ENCODE results near the gene MAJIN.

Gene MAJIN

DNA sequence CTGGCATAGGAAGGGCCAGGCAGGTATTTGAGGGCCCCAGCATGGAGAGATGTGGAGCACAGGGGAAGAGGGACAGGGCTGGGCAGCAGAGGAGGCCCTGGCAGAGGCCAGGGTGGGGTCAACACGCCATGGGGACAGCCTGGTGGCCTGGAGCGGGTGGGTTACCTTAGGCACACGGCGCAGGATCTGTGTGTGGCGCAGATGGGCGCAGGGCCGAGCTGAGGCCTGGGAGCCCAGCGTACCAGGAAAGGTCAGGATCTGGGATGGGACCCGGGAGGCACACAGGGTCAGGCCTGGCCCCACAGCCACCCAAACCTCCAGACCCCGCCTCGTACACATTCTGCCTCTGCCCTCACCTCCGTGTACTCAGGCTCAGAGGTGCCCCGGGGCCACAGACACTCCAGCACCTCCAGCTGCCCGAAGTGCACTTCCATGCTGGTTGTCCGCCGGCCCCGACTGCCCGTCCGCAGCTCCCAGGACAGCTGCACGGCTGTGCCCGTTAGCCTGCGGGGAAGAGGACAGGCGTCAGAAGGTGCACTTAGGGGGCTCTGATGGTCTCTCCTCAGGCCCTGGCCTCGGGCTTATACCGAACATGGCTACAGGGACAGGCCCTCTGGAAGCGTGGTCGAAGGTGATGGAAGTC lies 61.3 kb downstream of the MAJIN start:
- DNase-seq, result no peak

DNA sequence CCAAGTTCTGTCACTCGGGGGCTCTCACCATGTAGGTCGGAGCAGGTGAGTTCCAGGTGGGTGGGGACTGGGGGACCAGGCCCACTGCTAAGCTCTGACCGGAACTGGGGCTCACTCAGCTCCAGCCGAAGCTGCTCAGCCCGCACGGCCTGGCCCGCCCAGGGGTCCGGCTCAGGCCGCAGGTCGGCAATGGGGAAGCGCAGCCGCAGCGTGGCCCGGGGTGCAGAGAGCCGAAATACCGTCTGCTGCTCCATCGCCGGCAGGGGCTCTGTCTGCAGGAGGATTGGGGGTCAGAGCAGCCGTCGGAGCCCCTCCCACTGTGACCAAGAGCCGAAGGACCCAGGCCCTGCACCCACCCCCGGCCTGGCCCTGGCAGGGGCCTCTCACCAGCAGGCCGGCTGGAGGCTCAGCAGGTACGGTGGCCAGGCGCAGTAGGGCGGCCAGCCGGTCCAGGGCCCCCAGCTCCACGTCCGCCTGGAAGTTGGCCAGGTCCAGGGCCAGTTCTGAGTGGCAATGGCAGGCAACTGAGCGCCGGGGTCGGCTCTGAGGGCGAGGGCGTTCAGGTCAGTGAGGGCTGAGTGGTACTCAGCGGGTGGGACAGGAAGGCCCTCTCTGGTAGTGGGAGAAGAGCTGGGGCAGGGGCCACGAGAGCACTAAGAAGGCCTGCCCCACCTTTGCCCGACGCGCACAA lies 62.1 kb downstream of the MAJIN start:
- no peak for DNase-seq

DNA sequence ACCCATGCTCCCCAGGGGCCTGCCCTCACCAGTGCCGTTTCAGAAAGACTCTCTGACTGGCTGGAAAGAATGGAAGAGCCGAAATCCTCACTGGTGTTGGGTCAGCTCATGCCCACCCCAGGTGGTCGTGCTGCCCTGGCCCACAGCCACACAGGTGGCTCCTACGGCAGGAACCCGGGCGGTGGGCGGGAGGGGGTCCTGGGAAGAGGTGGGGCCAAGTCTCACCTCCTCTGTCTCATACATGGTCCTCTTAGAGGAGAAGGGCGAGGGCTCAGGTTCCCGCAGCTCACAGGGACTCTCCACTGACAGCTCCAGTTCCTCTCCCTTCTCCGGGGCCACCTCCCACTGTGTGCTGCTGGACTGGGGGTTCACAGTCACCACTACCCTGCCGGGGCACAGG lies 63.1 kb downstream of the MAJIN start:
- no peak for DNase-seq

DNA sequence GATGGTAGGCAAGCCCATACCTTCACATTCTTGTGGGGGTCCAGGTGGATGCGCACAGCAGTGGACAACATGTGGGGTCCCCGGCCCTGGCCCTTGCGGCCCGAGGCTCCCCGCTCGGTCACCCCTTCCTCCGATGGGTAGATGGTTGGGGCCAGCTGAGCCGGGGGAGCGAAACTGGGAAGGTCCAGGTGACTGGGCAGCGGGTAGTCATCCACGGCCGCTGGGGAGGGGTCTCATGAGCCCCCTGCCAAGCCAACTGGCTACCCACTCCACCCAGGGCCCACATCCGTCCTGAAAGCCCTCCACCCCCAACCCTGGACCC lies 65.6 kb downstream of the MAJIN start:
- no peak for DNase-seq

DNA sequence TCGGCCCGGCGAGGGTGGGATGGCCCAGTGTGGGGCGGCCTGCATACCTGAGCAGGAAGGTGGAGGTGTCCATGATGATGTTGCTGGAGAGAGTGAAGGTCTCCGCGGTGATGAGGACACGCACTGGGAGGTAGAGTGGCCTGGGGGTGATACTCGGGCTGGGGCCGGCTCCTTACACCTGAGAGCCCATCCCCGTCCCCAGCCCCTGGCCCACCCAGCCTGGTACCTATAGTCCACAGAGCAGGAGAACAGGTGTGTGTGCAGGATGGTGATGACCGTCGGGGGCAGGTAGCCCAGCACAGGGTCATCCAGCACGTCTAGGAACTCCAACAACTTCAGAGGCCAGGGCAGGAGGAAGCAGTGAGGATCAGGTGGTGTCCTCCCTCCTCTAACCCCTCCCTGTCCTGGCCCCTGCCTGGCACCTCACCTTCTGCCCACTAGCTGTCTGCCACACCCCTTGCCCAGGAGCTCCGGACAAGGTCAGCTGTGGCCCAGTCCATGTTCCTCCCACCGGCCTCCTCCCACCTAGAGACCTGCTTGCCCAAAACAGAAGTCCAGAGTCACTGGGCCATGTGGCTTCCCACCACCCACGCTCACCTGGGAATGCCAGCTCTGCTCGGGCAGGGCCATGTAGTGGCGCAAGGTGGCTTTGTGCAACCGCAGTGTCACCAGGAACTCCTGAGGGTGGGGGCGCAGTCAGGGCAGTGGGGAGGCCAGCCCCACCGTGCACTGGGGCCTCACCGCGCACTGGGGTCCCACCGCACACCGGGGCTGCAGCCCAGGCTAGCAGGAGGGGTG lies 66.2 kb downstream of the MAJIN start:
- DNase-seq, result no peak

DNA sequence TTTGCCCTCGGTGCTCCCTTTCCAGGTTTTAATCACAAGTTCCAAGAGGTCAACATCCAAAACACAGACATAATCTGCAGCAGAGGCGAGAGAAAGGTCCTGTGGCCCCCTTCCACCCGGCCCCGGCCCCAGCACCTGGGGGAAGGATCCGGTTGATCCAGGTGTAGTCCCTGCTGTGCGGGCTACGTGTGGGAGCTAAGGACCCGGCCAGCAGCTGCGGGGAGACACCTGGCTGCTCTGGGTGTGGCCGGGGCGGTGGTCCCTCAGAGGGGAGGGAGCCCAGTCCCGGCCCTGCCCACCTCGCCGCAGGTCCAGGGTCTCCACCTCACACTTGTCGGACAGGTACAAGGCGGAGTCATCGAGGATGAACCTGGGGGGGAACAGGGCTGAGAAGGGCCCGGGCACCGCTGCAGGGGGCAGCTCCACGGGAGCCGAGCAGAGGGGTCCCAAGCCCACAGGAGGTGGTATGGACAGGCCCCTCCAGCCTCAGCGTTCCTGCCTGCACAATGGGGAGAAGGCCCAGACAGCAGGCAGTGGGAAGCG lies 68.5 kb downstream of the MAJIN start:
- DNase-seq, result no peak

DNA sequence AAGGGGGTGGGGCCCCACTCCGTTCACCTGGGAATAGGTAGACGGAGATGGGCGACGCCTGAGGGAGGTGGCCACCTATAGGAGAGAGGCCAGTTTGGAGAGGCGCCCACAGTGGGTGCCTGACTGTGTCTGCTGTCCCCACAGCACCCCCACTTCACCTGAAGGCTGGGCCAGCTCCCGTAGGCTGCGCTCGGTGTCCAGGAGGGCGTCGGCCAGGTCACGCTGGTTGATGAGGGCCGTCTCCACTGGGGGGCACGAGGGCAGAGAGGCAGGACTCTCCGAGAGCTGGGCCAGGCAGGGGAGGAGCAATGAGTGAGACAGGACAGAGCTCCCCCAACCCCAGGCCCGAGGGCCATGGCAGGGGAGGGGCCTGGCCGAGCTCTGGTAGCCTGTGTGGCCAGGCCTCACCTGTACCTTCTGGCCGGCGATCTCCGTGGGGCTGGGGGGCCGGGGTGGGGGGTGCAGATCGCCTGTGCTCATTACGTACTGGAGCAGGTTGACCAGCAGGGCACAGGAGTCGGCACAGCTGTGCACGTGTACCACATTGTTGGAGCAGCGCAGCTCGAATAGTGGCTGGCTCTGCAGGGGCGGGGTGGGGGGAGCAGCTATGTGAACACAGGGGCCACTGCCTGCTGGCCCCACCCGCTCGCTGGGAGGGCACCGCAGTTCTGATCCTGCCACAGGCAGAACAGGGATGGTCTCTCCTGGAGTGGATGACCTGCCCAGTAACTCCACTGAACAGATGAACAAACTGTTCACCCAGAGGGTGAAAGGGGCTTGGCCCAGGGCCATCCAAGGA lies 69.6 kb downstream of the MAJIN start:
- DNase-seq, result no peak

DNA sequence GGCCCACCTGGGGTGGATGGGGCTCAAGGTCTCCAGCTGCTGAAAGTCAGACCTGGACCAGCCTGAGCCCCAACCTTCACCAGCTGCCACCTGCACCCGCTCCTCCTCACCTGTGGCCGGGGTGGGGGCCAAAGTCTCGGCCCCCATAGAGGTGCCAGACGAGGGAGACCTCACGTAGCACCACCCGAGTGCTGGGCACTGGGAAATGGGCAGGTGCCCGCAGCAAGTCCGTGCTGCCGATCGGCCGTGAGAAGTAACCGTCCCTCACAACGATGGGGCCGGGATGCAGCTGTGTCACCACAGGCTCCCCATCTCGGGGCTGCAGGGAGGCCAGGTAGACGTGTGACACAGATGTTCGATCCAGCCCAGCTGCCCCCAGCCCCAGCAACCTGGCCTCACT lies 71.1 kb downstream of the MAJIN start:
- DNase-seq, result no peak

DNA sequence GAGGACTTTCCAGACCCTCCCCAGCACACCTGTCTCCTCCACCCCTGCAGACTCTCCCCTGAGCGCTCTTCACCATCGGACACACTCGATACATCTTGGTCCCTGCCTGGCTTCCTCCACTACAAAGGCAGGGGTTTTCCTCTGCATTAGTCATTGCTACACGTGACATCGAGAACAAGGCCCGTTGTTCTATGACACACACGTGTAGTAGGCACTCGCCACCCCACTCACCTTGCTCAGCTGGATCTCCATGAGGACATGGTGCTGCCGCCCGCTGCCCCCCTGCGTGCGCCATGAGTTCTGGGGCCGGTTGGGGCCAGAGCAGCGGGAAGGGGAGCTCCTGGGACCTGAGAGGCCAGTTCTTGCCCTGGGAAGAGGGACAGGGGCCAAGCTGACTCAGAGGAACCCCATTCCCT lies 71.6 kb downstream of the MAJIN start:
- peak; percentile 86 for DNase-seq

DNA sequence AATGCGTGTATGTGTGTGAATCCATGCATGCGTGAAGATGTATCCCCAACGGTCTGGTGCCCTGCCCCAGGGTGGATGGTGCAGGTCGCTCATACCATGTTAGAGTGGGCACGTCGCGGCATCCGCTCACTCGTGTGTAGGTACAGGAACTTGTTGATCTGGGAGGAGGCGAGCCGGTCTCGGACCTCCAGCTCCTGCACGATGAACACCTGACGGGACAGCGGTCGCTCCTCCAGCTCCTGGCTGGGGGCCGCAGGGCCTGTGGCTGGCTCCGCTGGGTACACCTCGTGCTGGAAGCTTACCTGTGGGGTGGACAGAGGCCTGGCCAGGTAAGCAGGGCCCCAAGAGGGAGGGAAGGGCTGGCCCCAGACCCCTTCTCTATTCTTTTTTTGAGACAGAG lies 73.4 kb downstream of the MAJIN start:
- DNase-seq, result no peak

DNA sequence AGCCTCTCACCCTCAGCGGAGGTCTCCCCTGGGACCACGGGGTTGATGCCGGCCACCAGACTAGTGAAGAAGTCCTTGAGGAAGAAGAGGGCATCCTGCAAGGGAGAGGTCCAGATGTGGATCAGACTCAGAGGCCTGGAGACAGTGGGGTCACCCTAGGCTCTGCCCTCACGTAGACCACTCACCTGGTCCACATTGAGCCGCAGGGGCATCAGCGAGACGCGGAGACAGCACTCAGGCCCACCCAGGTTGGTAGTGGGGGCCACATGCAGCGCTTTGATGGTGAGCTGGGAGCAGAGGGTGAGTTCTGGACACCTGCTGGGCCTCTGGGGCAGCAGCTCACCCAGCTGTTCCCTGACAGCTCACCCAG lies 73.8 kb downstream of the MAJIN start:
- DNase-seq, result no peak

DNA sequence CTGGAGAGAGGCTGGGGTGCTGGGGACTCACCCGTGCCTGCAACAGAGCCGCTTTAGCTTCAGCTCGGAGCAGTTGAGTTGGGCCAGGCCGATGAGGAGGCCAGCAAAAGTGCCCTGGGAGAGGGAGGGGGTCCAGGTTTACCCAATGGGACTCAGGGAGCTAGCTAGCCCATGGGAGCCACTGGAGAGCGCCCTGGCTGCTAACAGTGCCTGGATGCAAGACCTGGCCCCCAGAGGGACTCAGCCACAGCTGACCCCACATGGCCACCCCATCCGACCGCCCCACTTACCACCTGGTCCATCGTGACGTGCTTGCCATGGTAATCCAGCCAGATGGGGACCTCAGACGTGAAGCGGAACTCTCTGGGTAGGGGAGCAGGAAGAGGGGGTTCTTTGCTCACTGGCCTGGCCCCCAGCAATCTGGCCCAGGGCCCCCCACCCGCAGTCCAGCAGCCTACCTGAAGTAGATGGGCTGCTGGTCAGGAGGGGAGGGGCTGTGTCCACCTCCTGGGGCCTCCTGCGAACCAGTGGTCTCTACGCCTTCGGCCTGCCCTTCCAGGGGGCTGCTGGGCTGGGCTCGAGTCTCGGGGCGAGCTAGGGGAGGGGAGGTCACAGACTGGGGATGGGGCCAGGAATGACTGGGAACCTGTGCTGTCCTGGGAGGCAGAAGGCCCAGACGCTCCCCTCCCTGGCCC lies 74.4 kb downstream of the MAJIN start:
- DNase-seq, result no peak

DNA sequence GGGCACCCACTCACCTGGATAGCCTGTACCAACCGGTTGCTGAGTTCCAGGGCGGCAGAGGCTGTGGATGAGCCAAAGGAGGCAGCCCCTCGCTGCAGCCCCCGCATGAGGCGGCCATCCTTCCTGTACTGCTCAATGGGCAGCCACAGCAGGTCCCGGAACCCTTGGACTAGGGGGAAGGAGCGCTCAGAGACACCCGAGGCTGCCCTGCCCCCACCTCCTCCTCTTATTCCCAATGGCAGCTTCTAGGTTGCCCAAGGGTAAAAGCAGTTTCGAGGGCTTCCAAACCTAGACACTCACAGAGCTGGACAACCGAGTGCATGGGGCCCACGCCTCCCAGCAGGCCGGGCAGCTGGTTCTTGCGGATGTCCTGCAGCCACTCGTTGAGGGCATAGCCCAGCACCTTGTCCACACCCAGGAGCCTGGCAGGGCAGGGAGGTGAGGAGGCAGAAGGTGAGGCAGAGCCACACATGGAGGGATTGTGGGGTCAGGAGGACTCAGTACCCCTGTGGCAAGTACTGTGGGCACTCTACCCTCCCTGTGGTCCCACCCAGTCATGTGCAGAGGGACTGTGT lies 75.4 kb downstream of the MAJIN start:
- DNase-seq, result no peak

DNA sequence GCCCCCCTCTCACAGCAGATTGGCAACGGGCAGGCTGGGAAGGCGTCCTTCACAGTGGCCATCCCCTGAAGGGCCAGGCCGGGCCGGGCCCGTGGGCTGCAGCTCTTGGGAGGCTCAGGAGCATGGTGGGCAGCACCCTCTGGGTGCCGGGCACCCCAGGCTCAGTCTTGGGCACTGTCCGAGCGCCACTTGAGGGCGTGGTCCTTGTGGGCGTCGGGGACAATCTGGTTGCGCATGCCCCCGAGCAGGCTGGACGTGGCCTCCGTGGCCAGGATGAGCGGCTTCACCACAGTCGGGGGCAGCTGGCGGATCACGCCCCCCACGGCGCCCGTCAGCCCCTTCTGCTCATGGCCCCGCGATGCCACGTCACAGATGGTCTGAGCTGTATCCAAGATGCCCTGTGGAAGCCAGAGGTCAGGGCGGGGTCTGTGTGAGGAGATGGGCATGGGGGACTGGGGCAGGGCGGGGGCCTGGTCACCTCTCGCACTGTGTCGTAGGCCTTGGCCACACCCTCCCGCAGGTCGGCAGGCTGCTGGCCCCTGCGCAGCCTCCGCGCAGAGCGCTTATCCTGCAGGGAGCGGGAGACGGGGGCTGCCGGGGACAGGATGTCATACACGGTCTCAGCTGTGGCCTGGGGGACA lies 77.0 kb downstream of the MAJIN start:
- DNase-seq, result no peak

DNA sequence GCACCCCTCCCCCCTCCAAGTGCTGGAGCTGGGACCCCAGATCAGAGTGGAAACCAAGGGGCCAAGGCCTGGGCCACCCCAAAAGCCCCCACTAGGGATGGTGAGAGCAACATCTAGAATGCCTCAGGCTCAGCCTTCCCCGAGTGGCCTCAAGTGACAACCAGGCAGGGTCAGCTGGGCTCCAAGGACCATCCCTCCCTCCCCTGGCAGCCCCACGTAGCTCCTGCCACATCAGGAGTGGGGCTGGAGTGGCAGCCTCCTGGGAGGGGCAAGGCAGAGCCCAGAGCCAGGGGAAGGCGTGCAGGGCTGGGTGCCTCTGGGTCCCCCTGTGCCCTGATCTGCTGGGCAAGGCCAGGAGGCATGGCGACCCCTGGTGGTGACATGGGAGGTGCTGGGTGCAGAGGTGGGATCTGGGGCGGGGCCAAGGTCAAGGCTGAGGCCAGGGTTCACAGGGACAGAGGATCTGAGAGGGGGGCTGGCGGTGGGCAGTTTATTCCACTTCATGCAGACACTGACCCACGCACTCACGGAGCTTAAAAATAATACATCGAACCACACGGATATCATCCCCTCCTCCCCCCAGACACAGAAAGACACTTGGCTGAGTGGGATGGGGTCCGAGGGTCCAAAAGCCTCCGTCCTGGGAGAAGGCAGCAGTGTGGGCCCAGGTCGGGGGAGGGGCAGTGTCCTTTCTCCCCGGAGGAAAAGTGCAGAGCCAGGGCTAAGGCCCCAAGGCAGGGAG lies 77.7 kb downstream of the MAJIN start:
- peak; percentile 90 for DNase-seq

DNA sequence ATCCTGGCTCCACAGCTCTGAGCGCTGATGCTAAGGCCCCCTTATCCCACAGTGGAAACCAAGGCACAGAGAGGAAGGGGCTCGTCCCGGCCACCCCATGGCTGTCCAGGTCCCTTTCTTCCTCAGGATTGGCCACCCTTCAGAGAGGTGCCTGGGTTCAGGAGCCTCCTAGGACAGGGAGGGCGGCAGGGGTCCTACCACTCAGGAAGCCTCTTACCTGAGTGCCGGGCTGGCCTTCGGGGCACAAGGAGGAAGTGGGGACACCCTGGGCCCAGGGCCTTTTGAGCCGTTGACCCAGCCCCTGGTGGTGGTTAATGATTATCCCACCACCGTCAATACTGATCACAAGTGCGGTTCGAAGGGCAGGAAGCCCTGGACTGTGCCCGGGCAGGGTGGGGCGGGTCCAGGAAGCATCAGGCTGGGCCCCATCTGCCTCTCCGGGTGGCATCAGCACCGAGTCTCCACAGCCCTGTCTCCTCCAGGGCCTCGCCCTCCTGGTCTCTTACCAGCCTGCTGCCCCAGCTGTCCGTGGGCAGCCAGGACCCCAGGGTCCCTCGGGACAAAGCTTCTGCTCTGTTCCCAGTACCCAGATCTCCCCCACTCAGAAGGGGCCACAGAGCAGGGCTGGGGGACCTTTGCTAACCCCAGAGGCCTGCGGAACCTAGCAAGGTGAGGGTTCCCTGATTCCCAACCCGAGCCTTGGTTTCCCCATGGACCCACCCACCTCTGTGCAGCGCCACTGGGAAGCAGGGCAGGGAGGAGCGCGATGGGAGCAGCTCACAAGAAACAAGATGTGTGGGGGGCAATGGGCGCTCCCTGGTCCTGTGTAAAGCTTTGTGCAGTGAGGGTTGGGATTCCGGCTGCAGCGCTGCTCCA lies 78.5 kb downstream of the MAJIN start:
- no peak for DNase-seq

DNA sequence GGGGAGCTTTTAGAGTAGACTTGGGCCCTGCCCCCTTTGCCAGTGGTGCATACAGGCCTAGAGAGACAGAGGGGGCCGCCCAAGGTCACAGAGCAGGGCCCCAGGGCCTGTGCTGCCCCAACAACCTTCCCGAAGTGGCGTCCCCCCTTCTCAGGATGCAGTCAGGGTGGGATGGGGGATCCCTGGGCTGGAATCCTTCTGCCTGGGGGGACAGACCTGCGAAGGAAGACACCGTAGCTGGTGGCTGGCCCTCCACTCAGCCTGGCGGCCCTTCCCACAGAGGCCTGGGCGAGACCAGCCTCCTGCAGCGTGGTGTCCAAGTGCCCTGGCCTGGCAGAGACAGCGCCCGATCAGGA lies 79.1 kb downstream of the MAJIN start:
- no peak for DNase-seq

DNA sequence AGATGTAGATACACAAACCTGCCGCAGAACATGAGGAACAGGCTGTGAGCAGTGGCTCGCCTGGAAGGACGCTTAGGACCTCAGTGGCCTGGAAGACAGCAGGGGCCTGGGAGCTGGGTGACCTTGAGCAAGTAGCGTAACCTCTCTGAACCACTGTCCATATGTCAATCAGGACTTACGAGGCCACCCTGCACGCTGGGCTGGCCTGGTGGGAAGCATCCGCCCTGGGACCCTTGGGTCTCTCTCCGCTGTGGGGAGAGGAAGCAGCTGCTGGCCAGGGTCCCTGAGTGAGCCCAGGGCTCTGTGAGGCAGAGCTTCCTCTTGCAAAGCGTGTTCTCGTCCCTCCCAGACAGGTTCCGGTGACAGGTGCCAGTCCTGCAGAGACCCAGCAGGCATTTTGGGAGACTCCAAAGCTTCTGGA lies 79.5 kb downstream of the MAJIN start:
- no peak for DNase-seq

DNA sequence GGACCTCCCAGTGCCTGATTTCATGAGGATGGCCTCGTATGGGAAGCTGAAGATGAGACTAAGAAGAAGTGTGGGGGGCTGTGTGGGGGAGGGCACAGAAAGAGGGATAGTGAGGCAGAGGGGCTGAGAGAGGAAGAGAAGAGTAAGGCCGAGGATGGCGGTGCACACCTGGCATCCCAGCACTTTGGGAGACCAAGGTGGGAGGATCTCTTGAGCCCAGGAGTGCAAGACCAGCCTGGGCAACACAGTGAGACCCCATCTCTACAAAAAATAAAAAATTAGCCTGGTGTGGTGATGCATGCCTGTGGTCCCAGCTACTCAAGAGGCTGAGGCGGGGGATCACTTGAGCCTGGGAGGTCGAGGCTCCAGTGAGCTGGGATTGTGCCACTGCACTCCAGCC lies 80.0 kb downstream of the MAJIN start:
- no peak for DNase-seq

All from activated CD4-positive, alpha-beta T cell treated with anti-CD3 and anti-CD28 coated beads, Interleukin-2, amount 50 U/mL, for 16 hours (primary cell).